ENCODE measurements around the gene GNMT.

GNMT gene

DNA sequence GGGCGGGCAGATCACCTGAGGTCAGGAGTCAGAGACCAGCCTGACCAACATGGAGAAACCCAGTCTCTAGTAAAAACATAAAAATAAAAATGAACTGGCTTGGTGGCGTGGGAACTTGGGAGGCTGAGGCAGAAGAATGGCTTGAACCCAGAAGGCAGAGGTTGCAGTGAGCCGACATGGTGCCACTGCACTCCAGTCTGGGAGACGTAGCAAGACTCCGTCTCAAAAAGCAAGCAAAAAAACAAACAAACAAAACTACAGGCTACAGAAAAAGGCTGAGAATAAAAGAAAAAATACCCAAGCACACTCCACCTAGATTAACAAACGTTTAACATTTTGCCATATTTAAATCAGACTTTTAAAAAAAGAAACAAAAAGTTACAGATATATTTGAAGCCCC, 38.8 kb upstream of the GNMT start:
- Histone ChIP-seq H3K27ac (no peak overlapping the region), H3K36me3 (replicated peaks) (no peaks in the 10 kb centered on the region), H3K4me3 (ENCODE audit: low read depth, low read length) (no peak overlapping the region), H3K27me3 (replicated peaks) (no peaks in the 10 kb centered on the region)
- in situ Hi-C loops (cut with HindIII; ENCODE audit: low pct_ligation_motif_present, low sequenced_read_pairs) = no loop called here
- TF ChIP-seq CTCF (IDR thresholded peaks at IDR 0.05; ENCODE audit: low read depth, low read length, missing control alignments) = no peak
- DNase-seq = no peak

- in situ Hi-C loops (cut with HindIII; ENCODE audit: low pct_ligation_motif_present, low sequenced_read_pairs) = no loop called here
- no peak for DNase-seq
- no peak for TF ChIP-seq CTCF (IDR thresholded peaks at IDR 0.05; ENCODE audit: low read depth, low read length, missing control alignments)
- Histone ChIP-seq H3K27ac (no peak overlapping the region), H3K36me3 (replicated peaks) (no peaks in the 10 kb centered on the region), H3K4me3 (ENCODE audit: low read depth, low read length) (no peak overlapping the region), H3K27me3 (replicated peaks) (no peaks in the 10 kb centered on the region)
These were observed 36.9 kb upstream of the GNMT start for GRCh38 chr6:42923666-42924065.

DNA sequence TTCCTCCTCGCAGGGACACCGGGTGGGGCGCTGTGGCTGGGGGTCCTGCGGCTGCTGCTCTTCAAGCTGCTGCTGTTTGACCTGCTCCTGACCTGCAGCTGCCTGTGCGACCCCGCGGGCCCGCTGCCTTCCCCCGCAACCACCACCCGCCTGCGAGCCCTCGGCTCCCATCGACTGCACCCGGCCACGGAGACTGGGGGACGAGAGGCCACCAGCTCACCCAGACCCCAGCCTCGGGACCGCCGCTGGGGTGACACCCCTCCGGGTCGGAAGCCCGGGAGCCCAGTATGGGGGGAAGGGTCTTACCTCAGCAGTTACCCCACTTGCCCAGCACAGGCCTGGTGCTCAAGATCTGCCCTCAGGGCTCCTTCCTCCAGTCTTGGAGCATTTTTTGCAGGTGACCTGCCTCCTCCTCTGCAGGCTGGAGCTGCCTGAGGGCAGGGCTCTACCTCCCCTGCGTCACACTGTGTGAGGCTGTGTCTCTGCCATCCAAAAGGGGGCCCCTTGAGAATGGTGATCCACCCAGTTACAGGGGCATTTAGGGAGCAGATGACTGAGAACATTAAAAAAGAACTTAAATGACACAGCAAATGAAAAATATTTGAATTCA, 35.2 kb upstream of the GNMT start:
- H3K27me3 ChIP-seq (replicated peaks) = no peaks in the 10 kb centered on the region
- DNase-seq = no peak
- in situ Hi-C loops (cut with HindIII; ENCODE audit: low pct_ligation_motif_present, low sequenced_read_pairs) = no loop called here
- TF ChIP-seq CTCF (IDR thresholded peaks at IDR 0.05; ENCODE audit: low read depth, low read length, missing control alignments) = no peak
- no peak overlapping the region for H3K27ac ChIP-seq
- H3K4me3 ChIP-seq (ENCODE audit: low read depth, low read length) = no peak overlapping the region
- no peaks in the 10 kb centered on the region for H3K36me3 ChIP-seq (replicated peaks)

DNA sequence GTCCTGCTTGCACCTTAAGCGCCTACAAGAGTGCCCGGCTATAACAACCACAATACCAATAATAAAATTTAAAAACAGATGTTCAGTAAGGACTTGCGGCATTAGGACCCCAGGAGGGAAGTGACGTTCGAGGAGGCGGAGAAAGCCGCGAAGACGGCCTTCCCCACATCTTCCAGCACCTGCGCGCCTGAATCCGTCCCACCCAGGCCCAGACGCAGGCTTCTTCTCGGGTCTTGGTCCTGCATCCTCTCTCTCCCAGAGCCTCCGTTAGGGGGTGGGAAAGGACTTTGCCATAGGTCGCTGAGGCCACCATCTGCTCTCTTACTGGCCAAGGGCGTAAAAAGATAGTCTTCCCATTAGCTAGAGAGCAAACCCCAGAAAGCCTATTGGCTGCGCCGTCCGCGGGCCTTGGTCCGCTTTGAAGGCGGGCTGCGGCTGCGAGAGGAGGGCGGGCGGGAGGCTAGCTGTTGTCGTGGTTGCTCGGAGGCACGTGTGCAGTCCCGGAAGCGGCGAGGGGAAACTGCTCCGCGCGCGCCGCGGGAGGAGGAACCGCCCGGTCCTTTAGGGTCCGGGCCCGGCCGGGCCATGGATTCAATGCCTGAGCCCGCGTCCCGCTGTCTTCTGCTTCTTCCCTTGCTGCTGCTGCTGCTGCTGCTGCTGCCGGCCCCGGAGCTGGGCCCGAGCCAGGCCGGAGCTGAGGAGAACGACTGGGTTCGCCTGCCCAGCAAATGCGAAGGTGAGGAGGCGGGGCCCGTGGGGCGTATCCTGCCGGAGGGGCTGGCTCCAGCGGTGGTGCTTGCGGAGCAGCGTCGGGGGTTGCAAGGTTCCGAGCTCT, 31.4 kb upstream of the GNMT start, which contains the start of gene CNPY3:
Gene CNPY3 (plus strand): TSS at position 495 of the 835 bp plus-strand sequence. CDS start 91 bp downstream, at position 586.
- no peak for TF ChIP-seq CTCF (IDR thresholded peaks at IDR 0.05; ENCODE audit: low read depth, low read length, missing control alignments)

GRCh38 chr6:42929821-42930360, 30.7 kb upstream of the GNMT start:
- peak overlapping the region; percentile 66 for H3K4me3 ChIP-seq (ENCODE audit: low read depth, low read length)
- no peaks in the 10 kb centered on the region for H3K27me3 ChIP-seq (replicated peaks)
- no peak for TF ChIP-seq CTCF (IDR thresholded peaks at IDR 0.05; ENCODE audit: low read depth, low read length, missing control alignments)
- in situ Hi-C loops (cut with HindIII; ENCODE audit: low pct_ligation_motif_present, low sequenced_read_pairs) = no loop called here
- peak; percentile 57 for DNase-seq
- peaks cover 8% of the 10 kb centered on the region for H3K36me3 ChIP-seq (replicated peaks)
- H3K27ac ChIP-seq = peak overlapping the region; percentile 82

More for the DNA sequence above, 31.4 kb upstream of the GNMT start, which contains the start of gene CNPY3:
- peak within 1 kb of the TSS; percentile 66 for H3K4me3 ChIP-seq (ENCODE audit: low read depth, low read length)
- DNase-seq = peak; percentile 94
- peaks cover under 1% of the 10 kb centered on the region for H3K36me3 ChIP-seq (replicated peaks)
- no peaks in the 10 kb centered on the region for H3K27me3 ChIP-seq (replicated peaks)
- in situ Hi-C loops (cut with HindIII; ENCODE audit: low pct_ligation_motif_present, low sequenced_read_pairs) = no loop called here
- H3K27ac ChIP-seq = peak within 1 kb of the TSS; percentile 82

Measured in brain microvascular endothelial cell (primary cell).